ENCODE measurements around the gene LGR5.

LGR5 gene

DNA sequence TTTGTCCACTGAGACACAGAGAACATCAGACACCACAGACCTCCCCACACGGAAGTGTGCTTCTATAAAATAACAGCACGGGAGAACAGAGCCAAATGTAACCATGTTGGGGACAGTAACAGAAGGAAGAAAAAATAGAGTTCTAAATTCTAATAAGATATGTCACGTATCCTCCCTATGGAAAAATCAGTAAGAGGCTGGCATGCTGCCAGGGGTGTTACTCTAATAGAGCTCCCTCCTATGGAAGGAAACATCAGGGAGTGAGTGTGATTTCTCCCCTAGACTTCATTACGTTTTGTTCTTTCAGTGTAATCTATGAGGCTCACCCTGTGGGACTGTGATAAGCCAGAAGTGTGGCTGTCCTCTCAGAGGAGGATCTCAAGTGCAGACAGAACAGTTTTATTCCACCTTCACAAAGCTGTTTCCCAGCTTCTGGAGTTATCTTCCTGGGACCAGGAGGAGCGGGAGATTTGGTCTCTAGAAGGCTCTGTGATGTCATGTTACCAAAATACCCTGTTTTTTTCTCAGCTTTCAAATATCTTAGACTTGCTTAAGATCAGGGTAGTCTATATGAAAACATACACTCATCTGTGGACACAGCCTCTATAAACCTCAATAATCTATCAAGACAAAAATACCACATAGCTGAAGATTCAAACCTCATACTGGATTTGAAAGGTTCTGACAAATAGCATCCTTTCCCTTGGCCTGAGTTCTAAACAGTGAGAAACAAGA lies 154.8 kb downstream of the LGR5 start:
- DNase-seq = peak; percentile 7 to 30
- TF ChIP-seq GATA1 (IDR thresholded peaks at IDR 0.05; ENCODE audit: low read depth, low read length) = no peak
- no peak for TF ChIP-seq POLR2A (IDR thresholded peaks at IDR 0.05; ENCODE audit: low read length)

DNA sequence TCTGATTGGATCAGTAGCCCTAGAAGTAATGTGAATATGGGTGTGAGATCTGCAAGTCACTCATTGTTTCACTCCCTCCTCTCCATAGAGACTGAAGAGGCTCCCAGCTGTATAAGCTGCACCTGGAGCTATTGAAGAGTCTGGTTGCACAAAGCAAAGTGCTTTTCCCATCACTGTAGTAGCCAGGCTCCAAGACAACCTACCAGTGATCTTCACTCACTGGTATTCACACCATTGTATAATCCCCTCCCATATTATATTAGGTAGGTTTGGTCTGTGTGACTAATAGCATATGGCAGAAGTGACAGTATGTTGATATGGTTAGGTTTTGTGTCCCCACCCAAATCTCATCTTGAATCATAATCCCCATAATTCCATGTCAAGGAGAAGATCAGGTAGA lies 159.6 kb downstream of the LGR5 start:
- TF ChIP-seq GATA1 (IDR thresholded peaks at IDR 0.05; ENCODE audit: low read depth, low read length) (no peak), POLR2A (IDR thresholded peaks at IDR 0.05; ENCODE audit: low read length) (no peak)
- no peak for DNase-seq

DNA sequence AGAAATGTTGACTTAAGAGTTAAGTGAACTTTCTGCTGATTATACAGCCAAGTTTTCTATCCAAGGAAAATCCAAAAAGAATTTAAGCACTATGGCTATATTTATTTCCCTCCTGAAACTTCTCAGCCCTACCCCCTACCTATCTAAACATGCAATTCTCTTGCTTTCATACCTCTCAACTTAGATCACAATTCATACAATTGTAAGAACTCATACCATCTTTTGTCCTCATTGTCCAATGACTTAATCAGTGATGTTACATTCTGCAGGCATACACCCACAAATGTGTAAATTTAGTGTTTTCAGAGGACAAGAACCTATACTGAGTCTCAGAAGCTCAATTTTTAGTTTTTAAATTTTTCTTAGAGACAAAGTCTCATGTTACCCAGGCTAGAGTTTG lies 161.9 kb downstream of the LGR5 start:
- TF ChIP-seq GATA1 (IDR thresholded peaks at IDR 0.05; ENCODE audit: low read depth, low read length) (no peak), POLR2A (IDR thresholded peaks at IDR 0.05; ENCODE audit: low read length) (no peak)
- no peak for DNase-seq

DNA sequence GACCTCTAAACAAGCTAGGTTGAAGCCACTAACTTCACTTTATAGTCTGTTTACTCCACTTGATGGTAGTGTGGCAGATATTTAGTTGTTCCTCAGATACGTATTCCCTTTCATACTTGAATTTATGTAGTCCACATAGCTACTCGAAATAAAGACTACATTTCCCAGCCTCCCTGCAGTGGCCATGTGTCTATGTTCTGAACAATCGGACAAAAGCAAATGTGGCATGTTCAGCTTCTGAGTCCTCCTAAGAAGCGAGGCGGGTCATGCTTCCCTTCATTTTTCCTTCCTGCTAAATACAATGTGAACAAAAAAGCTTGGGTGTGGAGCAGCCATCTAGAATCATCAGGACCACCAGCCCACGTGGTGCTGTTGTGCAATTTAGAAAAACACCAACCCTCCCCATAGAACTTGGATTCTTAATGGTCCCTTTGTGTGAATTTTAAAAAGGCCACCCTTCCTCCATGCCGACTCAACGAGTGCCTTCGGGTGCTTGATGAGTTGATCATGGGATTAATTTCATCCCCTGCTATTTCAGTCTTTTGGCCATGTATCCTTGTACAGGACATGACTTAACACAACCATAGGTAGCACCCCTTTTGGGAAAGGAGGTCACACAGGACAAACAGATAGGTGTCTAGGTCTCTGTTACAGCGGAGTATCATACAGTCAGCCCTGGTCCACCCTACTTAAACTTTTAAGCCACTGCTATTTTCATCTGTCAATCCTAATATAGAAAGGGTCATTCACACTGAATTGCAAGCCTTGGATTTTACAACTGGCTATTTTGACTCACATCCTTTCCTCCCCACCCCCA lies 163.4 kb downstream of the LGR5 start:
- TF ChIP-seq POLR2A (IDR thresholded peaks at IDR 0.05; ENCODE audit: low read length) = no peak
- no peak for TF ChIP-seq GATA1 (IDR thresholded peaks at IDR 0.05; ENCODE audit: low read depth, low read length)

GRCh38 chr12:71605039-71605438 lies 165.4 kb downstream of the LGR5 start:
- TF ChIP-seq POLR2A (IDR thresholded peaks at IDR 0.05; ENCODE audit: low read length) = no peak
- no peak for DNase-seq

More for the DNA sequence above, 163.4 kb downstream of the LGR5 start:
- no peak for DNase-seq

- no peak for TF ChIP-seq GATA1 (IDR thresholded peaks at IDR 0.05; ENCODE audit: low read depth, low read length)
- DNase-seq = no peak
Measured at GRCh38 chr12:71607494-71608330, 168.1 kb downstream of the LGR5 start.

GRCh38 chr12:71610031-71610795 lies 170.6 kb downstream of the LGR5 start:
- TF ChIP-seq GATA1 (IDR thresholded peaks at IDR 0.05; ENCODE audit: low read depth, low read length) (no peak), POLR2A (IDR thresholded peaks at IDR 0.05; ENCODE audit: low read length) (no peak)
- no peak for DNase-seq

- TF ChIP-seq POLR2A (IDR thresholded peaks at IDR 0.05; ENCODE audit: low read length) (no peak), GATA1 (IDR thresholded peaks at IDR 0.05; ENCODE audit: low read depth, low read length) (no peak)
- no peak for DNase-seq
Measured at GRCh38 chr12:71621938-71622337, 182.3 kb downstream of the LGR5 start.

GRCh38 chr12:71625476-71625875 lies 185.9 kb downstream of the LGR5 start:
- TF ChIP-seq GATA1 (IDR thresholded peaks at IDR 0.05; ENCODE audit: low read depth, low read length) (no peak), POLR2A (IDR thresholded peaks at IDR 0.05; ENCODE audit: low read length) (no peak)
- no peak for DNase-seq

DNA sequence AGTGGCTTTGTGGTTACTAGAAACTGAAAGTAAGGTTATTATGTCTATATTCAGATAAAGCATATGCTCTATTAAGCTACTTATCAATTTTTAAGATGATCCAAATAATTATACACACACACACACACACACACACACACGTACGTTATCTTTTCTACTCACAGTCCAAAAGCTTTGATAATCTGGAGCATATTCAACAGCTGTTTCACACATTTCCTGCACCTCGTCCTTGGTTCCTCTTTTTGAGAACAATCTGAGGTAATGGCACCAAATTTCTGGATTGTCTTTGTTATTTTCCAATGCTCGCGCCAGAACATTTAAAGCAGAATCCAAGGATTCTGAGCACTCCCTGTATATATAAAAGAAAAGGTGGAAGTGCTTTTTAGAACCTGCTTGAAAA lies 186.5 kb downstream of the LGR5 start:
- TF ChIP-seq POLR2A (IDR thresholded peaks at IDR 0.05; ENCODE audit: low read length) (no peak), GATA1 (IDR thresholded peaks at IDR 0.05; ENCODE audit: low read depth, low read length) (no peak)
- peak; percentile 22 to 55 for DNase-seq

GRCh38 chr12:71626768-71627167 lies 187.2 kb downstream of the LGR5 start:
- no peak for DNase-seq
- TF ChIP-seq POLR2A (IDR thresholded peaks at IDR 0.05; ENCODE audit: low read length) (no peak), GATA1 (IDR thresholded peaks at IDR 0.05; ENCODE audit: low read depth, low read length) (no peak)

GRCh38 chr12:71627438-71628002 lies 187.9 kb downstream of the LGR5 start:
- DNase-seq = no peak
- TF ChIP-seq POLR2A (IDR thresholded peaks at IDR 0.05; ENCODE audit: low read length) (no peak), GATA1 (IDR thresholded peaks at IDR 0.05; ENCODE audit: low read depth, low read length) (no peak)

All from erythroblast (primary cell).